Osteoblast (primary cell): Measurements from ENCODE around the gene PRKAR2B. TPM values are rescaled to one million over a fixed set of nuclear protein-coding genes. Genes with fewer than 3 reads are reported as not detected.

Experiments used
- DNase-seq: peaks from one replicate; pipeline ENCODE4 v3.0.0; 2011; ENCODE audit warnings: low spot score, mixed read lengths; ENCODE audit not compliant: insufficient read length; ENCODE audit errors: missing footprints
- H2AFZ ChIP-seq: 2 replicates; pipeline ENCODE4 v1.6.0; 2011; ENCODE audit warnings: mild to moderate bottlenecking, low read length
- H3K27ac ChIP-seq: 2 replicates; pipeline ENCODE4 v1.5.1; 2011; ENCODE audit warnings: mild to moderate bottlenecking, low read depth, low read length, moderate library complexity
- H3K27me3 ChIP-seq: 2 replicates; pipeline ENCODE4 v1.6.0; 2012; ENCODE audit warnings: mild to moderate bottlenecking, control low read depth, inconsistent platforms, low read length, moderate library complexity; ENCODE audit not compliant: insufficient read depth
- H3K36me3 ChIP-seq: 2 replicates; pipeline ENCODE4 v1.5.1; 2011; ENCODE audit warnings: mild to moderate bottlenecking, low read length, control low read depth, moderate library complexity; ENCODE audit not compliant: insufficient read depth
- H3K4me1 ChIP-seq: 2 replicates; pipeline ENCODE4 v1.5.1; 2011; ENCODE audit warnings: mild to moderate bottlenecking, low read length, control low read depth, moderate library complexity; ENCODE audit not compliant: insufficient read depth
- H3K4me2 ChIP-seq: 2 replicates; pipeline ENCODE4 v1.6.0; 2011; ENCODE audit warnings: mild to moderate bottlenecking, low read length; ENCODE audit not compliant: insufficient read depth
- H3K4me3 ChIP-seq: fragments of 200-600 bp; sonication (generic); 3 replicates; pipeline ENCODE4 v1.5.1; 2012; ENCODE audit warnings: mild to moderate bottlenecking, low read length, inconsistent platforms; ENCODE audit not compliant: insufficient read depth
- H3K79me2 ChIP-seq: 2 replicates; pipeline ENCODE4 v1.6.0; 2012; ENCODE audit warnings: mild to moderate bottlenecking, low read length, control low read depth, inconsistent platforms; ENCODE audit not compliant: insufficient read depth
- H3K9me3 ChIP-seq: 2 replicates; pipeline ENCODE4 v1.5.1; 2011; ENCODE audit warnings: low read depth, low read length, control low read depth
- H4K20me1 ChIP-seq: 2 replicates; pipeline ENCODE4 v1.6.0; 2012; ENCODE audit warnings: mild to moderate bottlenecking, low read length, control low read depth; ENCODE audit not compliant: insufficient read depth
- CTCF ChIP-seq: IDR thresholded peaks from 2 replicates; pipeline ENCODE4 v1.5.1; 2011; ENCODE audit warnings: mild to moderate bottlenecking, low read depth, low read length, moderate library complexity; ENCODE audit errors: extremely low read depth
- total RNA-seq: library from RNA; depleted of rRNA; stranded (reverse); fragments of >200 nt; gene quantifications from 2 replicates; pipeline ENCODE4 v1.2.3, GENCODE V29; 2012

Gene PRKAR2B
- total RNA-seq, 1 donor: 2.5 TPM

DNA sequence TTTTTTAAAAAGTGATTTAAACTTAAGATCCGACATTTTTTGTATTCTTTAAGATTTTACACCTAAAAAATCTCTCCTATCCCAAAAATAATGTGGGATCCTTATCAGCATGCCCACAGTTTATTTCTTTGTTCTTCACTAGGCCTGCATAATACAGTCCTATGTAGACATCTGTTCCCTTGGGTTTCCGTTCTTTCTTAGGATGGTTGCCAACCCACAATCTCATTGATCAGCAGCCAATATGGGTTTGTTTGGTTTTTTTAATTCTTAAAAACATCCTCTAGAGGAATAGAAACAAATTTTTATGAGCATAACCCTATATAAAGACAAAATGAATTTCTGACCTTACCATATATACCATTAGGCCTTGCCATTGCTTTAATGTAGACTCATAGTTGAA is 115.9 kb downstream of the PRKAR2B start:
- Histone ChIP-seq H3K27me3 (no peaks in the 10 kb centered on the region), H4K20me1 (no peaks in the 10 kb centered on the region), H3K9me3 (no peaks in the 10 kb centered on the region), H2AFZ (no peak overlapping the region), H3K4me2 (no peak overlapping the region), H3K79me2 (no peaks in the 10 kb centered on the region), H3K4me1 (no peaks in the 10 kb centered on the region), H3K36me3 (no peaks in the 10 kb centered on the region), H3K27ac (no peak overlapping the region), H3K4me3 (no peak overlapping the region)
- TF ChIP-seq CTCF: no peak
- DNase-seq: no peak

DNA sequence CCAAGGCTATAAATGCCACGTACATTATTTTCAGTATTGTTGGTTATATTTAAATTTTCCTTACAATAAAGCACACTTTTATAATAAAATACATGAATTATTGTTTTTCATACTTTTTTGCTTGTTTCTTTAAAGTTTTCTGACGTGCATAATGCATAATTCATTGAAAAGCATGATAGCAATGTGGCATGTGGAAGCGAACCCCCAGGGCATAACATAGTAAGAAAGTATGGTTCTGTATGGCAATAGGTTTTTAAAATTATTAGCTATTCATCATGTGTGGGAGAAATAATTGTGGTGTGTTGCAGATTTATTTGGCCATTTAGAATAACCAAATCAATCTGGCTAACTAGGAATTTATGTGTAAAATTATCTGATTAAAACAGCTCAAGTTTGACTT is 116.9 kb downstream of the PRKAR2B start:
- TF ChIP-seq CTCF: no peak
- Histone ChIP-seq H3K4me3 (no peak overlapping the region), H3K4me2 (no peak overlapping the region), H2AFZ (no peak overlapping the region), H3K27me3 (no peaks in the 10 kb centered on the region), H3K9me3 (no peaks in the 10 kb centered on the region), H3K4me1 (peaks cover under 1% of the 10 kb centered on the region), H3K27ac (no peak overlapping the region), H4K20me1 (no peaks in the 10 kb centered on the region), H3K79me2 (no peaks in the 10 kb centered on the region), H3K36me3 (no peaks in the 10 kb centered on the region)
- no peak for DNase-seq

DNA sequence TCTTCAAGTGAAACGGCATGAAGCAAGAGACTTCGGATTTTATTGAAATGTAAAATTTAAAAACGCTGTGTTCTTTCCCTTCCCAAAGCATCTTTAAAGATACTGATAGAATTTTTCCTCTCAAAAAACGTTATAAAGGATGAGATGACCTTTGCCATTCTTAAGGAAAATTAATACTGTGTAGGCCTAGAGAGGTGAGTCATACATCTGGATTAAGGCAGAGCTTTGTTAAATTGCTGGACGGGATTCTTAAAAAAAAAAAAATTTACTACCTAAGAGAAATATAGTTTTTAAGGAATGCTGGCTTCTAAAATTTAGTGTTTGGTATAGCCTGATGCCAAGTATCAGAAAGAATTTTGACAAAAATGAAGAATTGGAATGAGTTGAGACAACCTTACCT is 118.0 kb downstream of the PRKAR2B start:
- no peak for DNase-seq
- Histone ChIP-seq H3K4me1 (peaks cover 3% of the 10 kb centered on the region), H3K9me3 (no peaks in the 10 kb centered on the region), H2AFZ (no peak overlapping the region), H3K4me2 (no peak overlapping the region), H3K27me3 (no peaks in the 10 kb centered on the region), H3K36me3 (no peaks in the 10 kb centered on the region), H3K27ac (no peak overlapping the region), H3K79me2 (no peaks in the 10 kb centered on the region), H4K20me1 (no peaks in the 10 kb centered on the region), H3K4me3 (no peak overlapping the region)
- no peak for TF ChIP-seq CTCF

DNA sequence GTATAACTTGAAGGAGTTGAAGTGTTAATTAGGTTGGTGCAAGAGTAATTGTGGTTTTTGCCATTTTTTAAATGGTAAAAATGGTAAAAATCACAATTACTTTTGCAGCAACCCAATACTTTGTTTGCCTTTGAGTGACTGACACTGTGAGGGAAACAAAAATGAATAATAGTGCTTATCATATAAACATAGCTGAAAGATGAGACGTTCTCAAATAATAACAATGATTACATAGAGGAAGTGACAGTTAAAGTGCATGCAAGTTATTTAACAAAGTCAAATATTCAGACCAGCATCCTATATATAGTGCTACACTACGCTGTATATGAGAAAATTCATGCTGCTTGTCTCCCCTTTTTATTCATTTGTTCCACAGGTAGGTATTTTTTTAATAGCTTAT is 119.6 kb downstream of the PRKAR2B start:
- no peak overlapping the region for H3K4me2 ChIP-seq
- H3K4me1 ChIP-seq: peaks cover 8% of the 10 kb centered on the region
- no peaks in the 10 kb centered on the region for H3K9me3 ChIP-seq
- H3K79me2 ChIP-seq: no peaks in the 10 kb centered on the region
- H3K4me3 ChIP-seq: no peak overlapping the region
- no peak overlapping the region for H3K27ac ChIP-seq
- no peaks in the 10 kb centered on the region for H4K20me1 ChIP-seq
- no peaks in the 10 kb centered on the region for H3K27me3 ChIP-seq
- H3K36me3 ChIP-seq: no peaks in the 10 kb centered on the region
- TF ChIP-seq CTCF: no peak
- no peak overlapping the region for H2AFZ ChIP-seq
- DNase-seq: no peak
